Neural progenitor cell (in vitro differentiated cells): Measurements from ENCODE around the gene FARS2.

Experiments used
- EZH2 ChIP-seq: fragments of 200-600 bp; sonication (generic); IDR thresholded peaks from 2 replicates; pipeline ENCODE4 v1.6.1; 2017; ENCODE audit warnings: antibody characterized with exemption, mild to moderate bottlenecking, moderate library complexity
- EZH2phosphoT487 ChIP-seq: fragments of 200-600 bp; sonication (generic); IDR thresholded peaks from 2 replicates; pipeline ENCODE4 v1.6.1; 2017; ENCODE audit warnings: antibody characterized with exemption
- TF ChIP-seq, protein P1 (sequence below): fragments of 200-600 bp; sonication (generic); IDR thresholded peaks from 2 replicates; pipeline ENCODE4 v1.5.1; 2017; ENCODE audit warnings: antibody characterized with exemption, mild to moderate bottlenecking

DNA sequence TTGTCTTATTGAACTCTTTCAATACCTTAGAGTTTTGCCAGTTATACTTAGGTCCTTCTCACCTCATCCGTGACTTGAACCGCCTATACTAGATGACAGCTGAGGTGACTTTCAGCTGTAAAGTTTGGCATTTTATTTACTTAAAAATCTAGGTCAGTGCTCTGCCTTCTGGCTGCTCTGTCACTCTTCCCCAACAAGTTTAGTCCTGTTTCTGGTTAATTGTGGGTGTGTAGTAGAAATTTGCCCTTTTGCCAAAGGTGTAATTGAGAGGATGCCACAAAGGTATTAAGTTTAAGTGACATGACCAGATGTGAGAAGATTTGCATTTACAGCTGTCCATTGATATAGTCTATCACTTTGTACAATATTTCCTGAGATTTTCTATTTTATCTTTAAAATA, 106.2 kb downstream of the FARS2 start:
- TF ChIP-seq, protein P1, sequence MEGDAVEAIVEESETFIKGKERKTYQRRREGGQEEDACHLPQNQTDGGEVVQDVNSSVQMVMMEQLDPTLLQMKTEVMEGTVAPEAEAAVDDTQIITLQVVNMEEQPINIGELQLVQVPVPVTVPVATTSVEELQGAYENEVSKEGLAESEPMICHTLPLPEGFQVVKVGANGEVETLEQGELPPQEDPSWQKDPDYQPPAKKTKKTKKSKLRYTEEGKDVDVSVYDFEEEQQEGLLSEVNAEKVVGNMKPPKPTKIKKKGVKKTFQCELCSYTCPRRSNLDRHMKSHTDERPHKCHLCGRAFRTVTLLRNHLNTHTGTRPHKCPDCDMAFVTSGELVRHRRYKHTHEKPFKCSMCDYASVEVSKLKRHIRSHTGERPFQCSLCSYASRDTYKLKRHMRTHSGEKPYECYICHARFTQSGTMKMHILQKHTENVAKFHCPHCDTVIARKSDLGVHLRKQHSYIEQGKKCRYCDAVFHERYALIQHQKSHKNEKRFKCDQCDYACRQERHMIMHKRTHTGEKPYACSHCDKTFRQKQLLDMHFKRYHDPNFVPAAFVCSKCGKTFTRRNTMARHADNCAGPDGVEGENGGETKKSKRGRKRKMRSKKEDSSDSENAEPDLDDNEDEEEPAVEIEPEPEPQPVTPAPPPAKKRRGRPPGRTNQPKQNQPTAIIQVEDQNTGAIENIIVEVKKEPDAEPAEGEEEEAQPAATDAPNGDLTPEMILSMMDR: no peak
- TF ChIP-seq EZH2: no peak
- no peak for TF ChIP-seq EZH2phosphoT487
